ENCODE measurements around the gene NPM3.

NPM3 gene

DNA sequence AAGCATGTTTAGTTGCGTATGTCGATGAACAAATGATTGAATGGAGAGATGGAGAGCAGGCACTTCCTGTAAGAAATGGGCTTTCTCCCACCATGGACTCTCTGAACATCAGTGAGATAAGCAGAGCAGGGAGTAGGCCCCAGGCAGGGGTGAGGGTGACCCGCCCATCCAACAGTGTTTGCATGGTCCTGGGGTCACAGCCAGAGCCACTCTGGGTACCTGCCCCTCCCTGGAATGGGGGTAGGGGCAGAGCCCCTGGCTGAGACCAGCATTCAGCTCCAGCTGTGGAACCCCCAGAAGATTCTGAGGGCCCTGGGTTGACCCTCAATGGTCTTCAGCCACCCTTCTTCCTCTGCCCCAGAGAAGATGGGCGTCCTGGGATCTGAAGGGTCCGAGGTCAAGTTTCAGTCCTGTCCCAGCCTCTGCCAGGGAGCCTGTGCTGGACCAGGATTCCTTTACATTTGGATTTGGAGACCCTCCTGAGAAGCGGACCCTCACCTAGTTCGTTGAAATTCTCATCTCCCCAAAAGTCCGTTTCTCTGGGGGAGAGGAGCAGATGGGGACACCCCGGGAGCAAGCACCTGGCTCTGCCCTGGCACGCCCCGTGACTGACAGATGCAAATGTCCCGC lies 5.0 kb downstream of the NPM3 start:
- no peak overlapping the region for H3K4me3 ChIP-seq (ENCODE audit: low read depth, low read length)
- TF ChIP-seq, protein P1, sequence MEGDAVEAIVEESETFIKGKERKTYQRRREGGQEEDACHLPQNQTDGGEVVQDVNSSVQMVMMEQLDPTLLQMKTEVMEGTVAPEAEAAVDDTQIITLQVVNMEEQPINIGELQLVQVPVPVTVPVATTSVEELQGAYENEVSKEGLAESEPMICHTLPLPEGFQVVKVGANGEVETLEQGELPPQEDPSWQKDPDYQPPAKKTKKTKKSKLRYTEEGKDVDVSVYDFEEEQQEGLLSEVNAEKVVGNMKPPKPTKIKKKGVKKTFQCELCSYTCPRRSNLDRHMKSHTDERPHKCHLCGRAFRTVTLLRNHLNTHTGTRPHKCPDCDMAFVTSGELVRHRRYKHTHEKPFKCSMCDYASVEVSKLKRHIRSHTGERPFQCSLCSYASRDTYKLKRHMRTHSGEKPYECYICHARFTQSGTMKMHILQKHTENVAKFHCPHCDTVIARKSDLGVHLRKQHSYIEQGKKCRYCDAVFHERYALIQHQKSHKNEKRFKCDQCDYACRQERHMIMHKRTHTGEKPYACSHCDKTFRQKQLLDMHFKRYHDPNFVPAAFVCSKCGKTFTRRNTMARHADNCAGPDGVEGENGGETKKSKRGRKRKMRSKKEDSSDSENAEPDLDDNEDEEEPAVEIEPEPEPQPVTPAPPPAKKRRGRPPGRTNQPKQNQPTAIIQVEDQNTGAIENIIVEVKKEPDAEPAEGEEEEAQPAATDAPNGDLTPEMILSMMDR (IDR thresholded peaks at IDR 0.05; ENCODE audit: borderline replicate concordance, insufficient read depth, low read depth, low read length): no peak

DNA sequence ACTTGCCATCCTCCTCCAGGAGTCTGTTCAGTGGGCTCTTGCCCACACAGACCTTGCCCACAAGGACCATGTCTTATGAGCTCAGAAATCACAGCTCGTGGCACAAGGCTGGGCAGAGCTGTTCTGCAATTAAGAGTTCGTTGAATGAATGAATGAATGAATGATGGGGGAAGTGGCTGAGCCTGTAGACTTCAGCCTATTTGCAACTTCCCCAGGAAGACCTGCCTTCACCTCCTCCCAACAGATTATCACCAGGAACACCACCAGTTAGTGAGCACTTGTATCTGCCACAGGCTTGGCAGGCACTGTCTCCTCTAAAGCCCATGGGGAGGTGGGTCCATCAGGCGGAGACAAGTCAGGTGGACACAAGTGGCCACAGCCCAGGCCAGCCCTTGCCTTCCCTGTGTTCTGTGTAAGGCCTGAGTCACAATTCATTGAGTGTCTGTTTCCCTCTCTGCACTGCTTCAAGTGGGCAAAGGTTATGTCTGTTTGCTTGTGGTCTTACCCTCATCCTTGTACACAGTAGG lies 5.6 kb downstream of the NPM3 start:
- H3K4me3 ChIP-seq (ENCODE audit: low read depth, low read length): no peak overlapping the region
- TF ChIP-seq, protein P1 (IDR thresholded peaks at IDR 0.05; ENCODE audit: borderline replicate concordance, insufficient read depth, low read depth, low read length): no peak

DNA sequence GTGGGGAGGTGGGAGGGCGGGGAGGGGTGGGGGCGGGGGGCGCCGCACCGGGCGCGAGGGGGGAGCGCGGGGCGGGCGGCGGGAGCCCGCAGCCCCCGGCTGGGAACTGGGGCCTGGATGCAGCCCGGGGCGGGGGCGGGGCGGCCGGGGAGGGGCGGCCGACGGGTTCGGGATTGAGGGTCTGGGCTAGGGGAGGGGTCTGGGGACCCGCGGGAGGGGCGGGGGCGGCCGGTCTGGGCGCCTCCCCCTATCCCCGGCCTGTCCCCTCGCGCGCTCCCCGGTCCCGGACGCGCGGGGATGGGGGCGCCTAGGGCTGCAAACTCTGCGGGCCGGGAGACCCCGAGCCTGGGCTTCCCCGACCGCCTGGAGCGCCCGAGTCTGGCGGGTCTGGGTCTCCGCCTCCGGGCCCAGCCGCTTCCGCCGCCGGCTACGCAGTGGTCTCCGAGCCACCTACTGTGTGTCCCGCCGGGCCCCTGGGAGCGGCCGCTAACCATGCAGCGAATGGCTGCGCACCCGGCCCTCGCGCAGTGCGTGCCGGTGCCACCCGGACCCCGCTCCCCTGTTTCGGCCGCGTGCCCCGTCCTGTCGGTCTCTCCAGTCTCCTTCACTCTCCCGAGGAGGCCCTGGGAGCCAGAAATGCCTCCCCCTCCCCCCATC lies 7.0 kb downstream of the NPM3 start:
- no peak overlapping the region for H3K4me3 ChIP-seq (ENCODE audit: low read depth, low read length)
- TF ChIP-seq, protein P1 (IDR thresholded peaks at IDR 0.05; ENCODE audit: borderline replicate concordance, insufficient read depth, low read depth, low read length): no peak

- no peak within 1 kb of the TSS for H3K4me3 ChIP-seq (ENCODE audit: low read depth, low read length)
- TF ChIP-seq, protein P1 (IDR thresholded peaks at IDR 0.05; ENCODE audit: borderline replicate concordance, insufficient read depth, low read depth, low read length): no peak
These were observed 7.7 kb downstream of the NPM3 start, which contains the start of gene FGF8 for GRCh38 chr10:101775273-101776160. FGF8 (minus strand) TSS chr10:101776114; CDS start chr10:101775900, 214 bp downstream.

DNA sequence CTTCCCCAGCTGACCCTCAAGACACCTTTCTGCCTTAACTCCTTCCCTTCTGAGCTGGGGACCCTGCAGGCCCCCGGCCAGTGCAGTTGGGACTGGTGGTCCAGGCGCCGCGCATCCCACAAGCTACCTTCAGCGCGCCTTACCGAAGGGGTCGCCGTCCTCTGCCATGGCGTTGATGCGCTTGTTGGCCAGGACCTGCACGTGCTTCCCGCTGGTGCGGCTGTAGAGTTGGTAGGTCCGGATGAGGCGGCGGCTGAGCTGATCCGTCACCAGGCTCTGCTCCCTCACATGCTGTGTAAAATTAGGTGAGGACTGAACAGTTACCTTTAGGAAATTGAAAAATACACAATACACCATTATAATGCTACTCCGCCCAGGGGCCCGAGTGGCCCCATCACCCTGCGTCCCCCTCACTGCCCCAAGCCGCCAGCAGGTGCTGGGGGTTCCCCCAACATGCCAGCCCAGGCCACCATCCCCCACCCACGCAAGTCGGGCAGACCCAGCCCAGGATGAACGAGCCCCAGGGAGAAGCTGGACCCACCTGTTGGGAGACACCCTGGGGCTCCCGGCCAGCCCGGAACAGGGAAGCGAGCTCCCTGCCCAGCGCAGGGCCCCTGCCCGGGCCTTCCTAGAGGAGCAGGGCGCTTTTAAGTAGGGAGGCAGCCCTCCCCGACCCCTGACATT lies 8.5 kb downstream of the NPM3 start:
- TF ChIP-seq, protein P1 (IDR thresholded peaks at IDR 0.05; ENCODE audit: borderline replicate concordance, insufficient read depth, low read depth, low read length): no peak
- H3K4me3 ChIP-seq (ENCODE audit: low read depth, low read length): no peak overlapping the region

GRCh38 chr10:101773923-101774588 lies 9.2 kb downstream of the NPM3 start:
- no peak overlapping the region for H3K4me3 ChIP-seq (ENCODE audit: low read depth, low read length)
- TF ChIP-seq, protein P1 (IDR thresholded peaks at IDR 0.05; ENCODE audit: borderline replicate concordance, insufficient read depth, low read depth, low read length): no peak
